Measurements from ENCODE around the gene IL17RE. TPM values are rescaled to one million over a fixed set of nuclear protein-coding genes. Genes with fewer than 3 reads are reported as not detected.

Gene IL17RE
- total RNA-seq, 6 experiments from 2014 or later = 1.1 to 4.6 (median 2.2) TPM

DNA sequence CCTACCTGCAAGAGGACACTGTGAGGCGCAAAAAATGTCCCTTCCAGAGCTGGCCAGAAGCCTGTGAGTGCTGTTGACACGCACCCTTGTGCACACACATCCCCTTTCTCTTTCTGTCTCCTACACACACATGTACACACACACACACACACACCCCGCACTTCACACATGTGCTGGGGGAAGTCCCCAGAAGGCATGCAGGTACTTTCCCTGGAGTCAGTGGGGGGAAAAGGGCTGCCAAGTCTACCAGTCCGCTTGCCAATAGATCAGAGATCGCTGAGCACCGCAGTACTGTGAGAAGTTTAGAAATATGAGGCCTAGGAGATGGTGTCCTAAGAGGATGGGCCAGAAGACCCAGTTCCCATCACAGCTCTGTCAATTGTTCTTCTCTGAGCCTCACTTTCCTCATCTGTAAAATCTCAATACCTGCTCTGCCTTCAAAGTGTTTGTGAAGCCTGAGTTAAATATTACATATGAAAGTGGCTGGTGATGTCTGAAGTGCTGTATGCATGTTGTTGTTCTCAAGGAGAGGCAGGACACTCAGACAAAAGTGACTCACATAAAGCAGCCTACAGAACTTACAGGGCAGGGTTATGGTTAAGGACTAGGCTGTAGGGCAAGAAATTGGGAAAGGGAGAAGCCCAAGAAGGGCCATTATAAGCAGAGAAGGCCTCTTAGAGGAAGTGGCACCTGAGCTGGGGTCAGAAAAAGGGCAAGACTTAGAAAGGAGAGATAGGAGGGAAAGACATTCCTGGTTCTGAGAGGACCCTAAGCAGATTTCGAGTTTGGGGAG, 6.8 kb downstream of the IL17RE start:
- Histone ChIP-seq H3K27me3 (no peaks in the 10 kb centered on the region), H3K36me3 (no peaks in the 10 kb centered on the region), H3K27ac (no peak overlapping the region), H3K4me3 (no peak overlapping the region), H3K9me3 (no peaks in the 10 kb centered on the region), H3K4me1 (peaks cover 0 to 60% (median 30%) of the 10 kb centered on the region in 4 donors)
- WGBS (ENCODE audit: insufficient coverage, low coverage, low lambda C conversion rate, missing lambda C conversion rate) = 52% methylated on average over 5 of the region's 7 CpGs
- peak; percentile 69 to 81 (median 74) for ATAC-seq
- intact Hi-C loops (cut with DNase I) = no loop called here
- peak; percentile 64 to 89 (median 82) for DNase-seq
- TF ChIP-seq, protein P1, sequence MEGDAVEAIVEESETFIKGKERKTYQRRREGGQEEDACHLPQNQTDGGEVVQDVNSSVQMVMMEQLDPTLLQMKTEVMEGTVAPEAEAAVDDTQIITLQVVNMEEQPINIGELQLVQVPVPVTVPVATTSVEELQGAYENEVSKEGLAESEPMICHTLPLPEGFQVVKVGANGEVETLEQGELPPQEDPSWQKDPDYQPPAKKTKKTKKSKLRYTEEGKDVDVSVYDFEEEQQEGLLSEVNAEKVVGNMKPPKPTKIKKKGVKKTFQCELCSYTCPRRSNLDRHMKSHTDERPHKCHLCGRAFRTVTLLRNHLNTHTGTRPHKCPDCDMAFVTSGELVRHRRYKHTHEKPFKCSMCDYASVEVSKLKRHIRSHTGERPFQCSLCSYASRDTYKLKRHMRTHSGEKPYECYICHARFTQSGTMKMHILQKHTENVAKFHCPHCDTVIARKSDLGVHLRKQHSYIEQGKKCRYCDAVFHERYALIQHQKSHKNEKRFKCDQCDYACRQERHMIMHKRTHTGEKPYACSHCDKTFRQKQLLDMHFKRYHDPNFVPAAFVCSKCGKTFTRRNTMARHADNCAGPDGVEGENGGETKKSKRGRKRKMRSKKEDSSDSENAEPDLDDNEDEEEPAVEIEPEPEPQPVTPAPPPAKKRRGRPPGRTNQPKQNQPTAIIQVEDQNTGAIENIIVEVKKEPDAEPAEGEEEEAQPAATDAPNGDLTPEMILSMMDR (IDR thresholded peaks at IDR 0.05) = no peak
- no peak for TF ChIP-seq POLR2A (IDR thresholded peaks at IDR 0.05)

DNA sequence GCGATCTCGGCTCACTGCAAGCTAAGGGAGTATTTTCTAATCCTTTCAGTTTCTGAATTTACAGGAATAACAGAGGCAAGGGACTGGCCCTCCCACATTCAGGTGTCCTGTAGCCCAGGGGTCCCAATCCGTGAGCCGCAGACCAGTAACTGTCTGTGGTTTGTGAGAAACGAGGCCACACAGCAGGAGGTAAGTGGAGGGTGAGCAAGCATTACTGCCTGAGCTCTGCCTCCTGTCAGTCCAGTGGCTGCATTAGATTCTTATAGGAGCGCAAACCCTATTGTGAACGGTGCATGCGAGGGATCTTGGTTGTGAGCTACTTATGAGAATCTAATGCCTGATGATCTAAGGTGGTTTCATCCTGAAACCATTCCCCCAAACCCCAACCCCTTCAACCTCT, 9.2 kb downstream of the IL17RE start:
- Histone ChIP-seq H3K27me3 (no peaks in the 10 kb centered on the region), H3K27ac (no peak overlapping the region), H3K4me1 (peaks cover 0 to 73% (median 34%) of the 10 kb centered on the region in 4 donors), H3K36me3 (no peaks in the 10 kb centered on the region), H3K4me3 (no peak overlapping the region), H3K9me3 (no peaks in the 10 kb centered on the region)
- no peak for DNase-seq
- intact Hi-C loops (cut with DNase I) = no loop called here
- WGBS (ENCODE audit: insufficient coverage, low coverage, low lambda C conversion rate, missing lambda C conversion rate) = 67% methylated on average over 5 of the region's 8 CpGs
- no peak for TF ChIP-seq POLR2A (IDR thresholded peaks at IDR 0.05)
- TF ChIP-seq, protein P1 (IDR thresholded peaks at IDR 0.05) = no peak
- ATAC-seq = no peak

- intact Hi-C loops (cut with DNase I) = no loop called here
- H3K27ac ChIP-seq = peak overlapping the region in 1 of 3 donors; percentile 87
- H3K36me3 ChIP-seq = no peaks in the 10 kb centered on the region
- peak in 1 of 3 donors; percentile 60 for DNase-seq
- no peaks in the 10 kb centered on the region for H3K9me3 ChIP-seq
- no peaks in the 10 kb centered on the region for H3K27me3 ChIP-seq
- ATAC-seq = peak; percentile 13 to 39 (median 28)
- TF ChIP-seq POLR2A (IDR thresholded peaks at IDR 0.05) = no peak
- TF ChIP-seq, protein P1 (IDR thresholded peaks at IDR 0.05) = no peak
- 22% methylated on average over 7 of the region's 7 CpGs for WGBS (ENCODE audit: insufficient coverage, low coverage, low lambda C conversion rate, missing lambda C conversion rate)
- peaks cover 0 to 75% (median 34%) of the 10 kb centered on the region in 4 donors for H3K4me1 ChIP-seq
- H3K4me3 ChIP-seq = no peak overlapping the region
These were observed 9.8 kb downstream of the IL17RE start for GRCh38 chr3:9912294-9912935.

DNA sequence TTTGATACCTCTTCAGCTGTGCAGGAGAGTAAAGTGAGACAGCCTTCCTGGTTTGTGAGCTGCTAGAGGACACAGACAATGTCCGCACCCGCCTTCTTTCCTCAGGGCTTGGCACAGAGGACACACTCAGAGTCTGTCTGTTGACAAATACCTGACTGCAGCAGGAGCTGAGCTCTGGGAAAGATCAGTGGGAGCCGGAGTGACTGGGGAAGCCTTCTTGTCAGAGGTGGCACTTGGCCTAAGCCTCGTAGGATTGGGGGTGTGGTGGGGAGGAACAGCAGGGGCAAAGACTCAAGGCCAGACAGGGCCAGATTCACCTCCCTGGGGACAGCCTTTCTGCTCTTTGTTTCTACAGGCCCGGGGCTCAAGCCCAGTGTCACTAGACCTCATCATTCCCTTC, 11.0 kb downstream of the IL17RE start:
- ATAC-seq (peak in 2 of 4 donors; percentile 3 to 12), DNase-seq (peak in 1 of 3 donors; percentile 63)
- H3K4me1 ChIP-seq = peaks cover 0 to 78% (median 35%) of the 10 kb centered on the region in 4 donors
- intact Hi-C loops (cut with DNase I) = no loop called here
- H3K36me3 ChIP-seq = no peaks in the 10 kb centered on the region
- no CpG with 5 or more reads among the region's 5 CpGs for WGBS (ENCODE audit: insufficient coverage, low coverage, low lambda C conversion rate, missing lambda C conversion rate)
- H3K4me3 ChIP-seq = no peak overlapping the region
- peak overlapping the region in 2 of 3 donors; percentile 75 to 87 for H3K27ac ChIP-seq
- no peaks in the 10 kb centered on the region for H3K9me3 ChIP-seq
- no peak for TF ChIP-seq POLR2A (IDR thresholded peaks at IDR 0.05)
- TF ChIP-seq, protein P1 (IDR thresholded peaks at IDR 0.05) = no peak
- H3K27me3 ChIP-seq = no peaks in the 10 kb centered on the region

All from right lobe of liver (tissue), 6 donors.